Iris pigment epithelial cell (primary cell): ENCODE data around the gene SPR.
A peak's percentile ranks its signal among the peaks of the same experiment; 100 is the strongest.

Source experiments
- DNase-seq: peaks from one replicate; pipeline ENCODE4 v3.0.0-alpha.2; 2011; ENCODE audit warnings: low read depth

The SPR gene

DNA sequence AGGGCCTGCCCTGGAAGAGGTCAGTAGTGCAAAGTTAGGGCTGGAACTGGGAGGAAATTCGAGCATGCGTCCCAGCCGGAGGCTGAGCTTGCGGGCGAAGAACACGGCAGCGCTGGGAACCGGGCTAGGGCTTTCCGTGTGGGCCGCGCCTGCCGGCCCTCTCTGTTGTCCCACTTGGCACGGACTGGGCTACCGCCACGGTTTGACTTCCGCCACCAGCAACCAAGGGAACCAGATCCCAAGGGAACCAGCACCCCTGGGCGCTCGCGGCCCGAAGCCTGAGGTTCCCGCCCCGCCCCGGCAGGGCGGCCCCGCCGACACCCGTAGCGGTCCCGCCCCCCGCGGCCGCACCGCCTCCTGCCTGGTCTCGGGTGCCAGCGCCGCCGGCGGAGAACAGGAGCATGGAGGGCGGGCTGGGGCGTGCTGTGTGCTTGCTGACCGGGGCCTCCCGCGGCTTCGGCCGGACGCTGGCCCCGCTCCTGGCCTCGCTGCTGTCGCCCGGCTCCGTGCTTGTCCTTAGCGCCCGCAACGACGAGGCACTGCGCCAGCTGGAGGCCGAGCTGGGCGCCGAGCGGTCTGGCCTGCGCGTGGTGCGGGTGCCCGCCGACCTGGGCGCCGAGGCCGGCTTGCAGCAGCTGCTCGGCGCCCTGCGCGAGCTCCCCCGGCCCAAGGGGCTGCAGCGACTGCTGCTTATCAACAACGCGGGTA is at the start of gene SPR:
Gene SPR (plus strand): TSS at position 377 of the 708 bp plus-strand sequence. CDS start 25 bp downstream, at position 402.
- DNase-seq, result peak; percentile 65

DNA sequence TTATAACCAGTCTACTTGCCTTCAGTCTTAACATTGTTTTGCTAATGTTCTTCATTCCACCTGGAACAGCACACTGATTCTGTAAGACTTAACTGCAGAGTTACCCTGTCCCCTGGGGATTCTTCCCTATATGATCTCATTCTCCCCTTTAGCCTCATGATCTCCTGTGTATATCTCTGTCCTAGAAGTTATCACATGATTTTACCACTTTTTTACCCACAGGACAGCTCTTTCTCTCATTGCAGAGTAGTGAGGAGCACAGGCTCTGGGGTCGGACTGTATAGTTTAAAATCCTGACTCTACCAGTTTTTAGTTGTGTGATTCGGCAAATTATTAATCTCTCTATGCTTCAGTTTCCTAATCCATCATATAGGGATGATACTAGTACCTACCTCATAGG is 47.1 kb upstream of the SPR start:
- DNase-seq, result no peak

DNA sequence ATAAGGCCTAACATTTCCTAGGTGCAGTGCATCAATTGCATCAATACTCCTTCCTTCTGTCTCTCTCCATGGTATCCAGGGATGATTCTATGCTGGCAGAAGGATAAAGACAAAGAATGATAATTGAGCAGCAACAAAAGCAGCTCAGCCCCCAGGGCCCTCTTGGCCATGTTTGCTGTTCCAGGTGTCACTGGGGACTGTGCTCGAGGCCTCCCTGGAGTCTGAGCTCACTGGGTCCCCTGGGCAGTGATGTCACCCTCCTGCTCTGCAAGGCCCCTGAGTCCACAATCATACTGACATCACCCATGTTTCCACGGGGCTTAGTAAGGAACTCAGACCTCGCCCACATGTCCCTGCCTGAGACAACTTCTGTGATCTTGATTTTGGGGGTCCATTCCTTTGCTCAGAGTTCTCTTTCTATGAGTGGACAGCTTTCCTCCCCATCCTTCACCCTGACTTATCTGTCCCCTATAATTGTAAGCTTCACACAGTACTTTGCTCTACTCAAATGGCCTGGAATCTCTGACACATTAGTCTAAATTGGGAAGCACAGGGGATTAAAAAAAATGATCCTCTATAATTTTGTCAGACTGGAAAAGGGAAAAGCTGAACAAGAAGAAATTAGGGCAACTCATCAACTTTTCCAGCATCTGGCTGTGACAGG is 45.6 kb upstream of the SPR start:
- no peak for DNase-seq

DNA sequence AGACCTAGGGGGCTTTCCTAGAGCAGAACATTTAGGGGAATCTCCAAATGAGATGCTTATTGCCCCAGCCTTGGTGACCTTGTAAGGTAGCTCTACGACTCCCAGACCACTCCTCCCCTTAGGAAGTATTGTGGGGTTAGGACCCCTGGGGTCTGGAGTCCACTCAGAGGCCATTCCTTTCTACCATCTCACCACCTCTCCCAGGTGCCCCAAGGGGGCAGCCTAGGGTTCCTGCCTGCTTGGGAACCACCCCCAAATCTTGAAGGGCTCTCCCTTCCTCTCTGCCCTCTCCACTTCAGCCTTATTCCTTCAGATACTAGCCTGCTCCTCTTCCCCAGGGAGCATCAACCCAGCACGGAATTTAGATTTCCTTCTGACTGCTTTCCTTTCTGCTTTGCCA is 43.9 kb upstream of the SPR start:
- DNase-seq, result no peak

DNA sequence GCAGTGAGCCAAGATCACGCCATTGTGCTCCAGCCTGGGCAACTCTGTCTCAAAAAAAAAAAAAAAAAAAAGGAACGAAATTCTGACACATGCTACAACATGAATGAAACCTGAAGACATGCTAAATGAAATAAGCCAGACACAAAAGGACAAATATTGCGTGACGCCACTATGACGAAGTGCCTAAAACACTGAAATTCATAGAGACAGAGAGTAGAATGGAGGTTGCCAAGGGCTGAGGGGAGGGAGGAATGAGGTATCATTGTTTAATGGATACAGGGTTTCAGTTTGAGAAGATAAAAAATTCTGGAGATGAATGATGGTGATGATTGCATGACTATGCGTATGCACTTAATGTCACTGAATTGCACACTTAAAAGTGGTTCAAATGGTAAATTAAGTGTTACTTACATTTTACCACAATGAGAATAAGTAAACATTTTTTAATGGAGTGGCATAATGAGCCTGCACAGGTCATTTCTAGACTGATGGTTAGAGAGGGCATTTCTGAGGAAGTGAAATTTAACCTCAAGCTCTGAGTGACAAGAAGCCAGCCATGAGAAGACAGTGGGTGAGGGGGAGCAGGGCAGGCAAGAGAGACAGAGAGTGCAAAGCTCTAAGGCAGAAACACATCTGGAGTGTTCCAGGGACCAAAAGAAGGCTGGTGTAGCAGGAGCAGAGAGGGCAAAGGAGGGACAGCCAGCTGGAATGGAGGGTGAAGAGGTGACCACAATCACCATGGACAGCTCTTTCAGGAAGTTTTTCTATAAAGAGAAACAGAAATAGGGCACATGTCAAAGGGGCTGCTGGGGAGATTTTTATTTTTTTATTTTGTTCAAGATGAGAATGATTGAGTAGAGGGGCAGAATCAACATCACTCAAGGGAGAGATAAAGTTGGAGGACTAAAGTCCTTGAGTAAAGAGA is 40.8 kb upstream of the SPR start:
- no peak for DNase-seq

DNA sequence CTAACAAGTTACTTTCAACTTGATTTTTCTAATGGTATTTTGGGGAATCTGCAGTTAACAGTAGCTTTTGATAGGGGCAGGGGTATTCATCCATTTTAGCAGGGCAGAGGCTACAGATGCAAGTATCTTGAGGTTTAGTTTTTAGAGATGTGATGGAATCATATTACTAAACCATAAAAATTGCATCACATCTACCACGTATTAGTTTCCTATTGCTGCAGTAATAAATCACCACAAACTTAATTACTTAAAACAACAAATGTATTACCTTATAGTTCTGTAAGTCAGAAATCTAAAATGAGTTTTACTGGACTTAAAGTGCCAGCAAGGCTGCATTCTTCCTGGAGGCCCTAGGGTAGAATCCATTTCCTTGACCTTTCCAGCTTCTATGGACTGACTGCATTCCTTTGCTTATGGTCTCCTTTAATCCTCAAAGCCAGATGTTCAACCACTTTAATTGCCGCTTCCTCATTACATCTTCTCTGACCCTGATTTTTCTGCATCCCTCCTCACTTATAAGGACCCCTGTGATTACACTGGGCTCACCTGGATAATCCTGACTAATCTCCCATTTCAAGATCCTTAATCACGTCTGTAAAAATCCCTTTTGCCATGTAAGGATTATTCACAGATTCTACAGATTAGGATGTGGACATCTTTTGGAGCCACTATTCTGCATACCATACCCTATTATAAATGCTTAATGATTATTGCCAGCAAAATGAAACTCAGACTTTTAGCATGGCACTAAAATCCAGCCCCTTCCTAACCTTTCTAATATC is 39.5 kb upstream of the SPR start:
- DNase-seq, result no peak

DNA sequence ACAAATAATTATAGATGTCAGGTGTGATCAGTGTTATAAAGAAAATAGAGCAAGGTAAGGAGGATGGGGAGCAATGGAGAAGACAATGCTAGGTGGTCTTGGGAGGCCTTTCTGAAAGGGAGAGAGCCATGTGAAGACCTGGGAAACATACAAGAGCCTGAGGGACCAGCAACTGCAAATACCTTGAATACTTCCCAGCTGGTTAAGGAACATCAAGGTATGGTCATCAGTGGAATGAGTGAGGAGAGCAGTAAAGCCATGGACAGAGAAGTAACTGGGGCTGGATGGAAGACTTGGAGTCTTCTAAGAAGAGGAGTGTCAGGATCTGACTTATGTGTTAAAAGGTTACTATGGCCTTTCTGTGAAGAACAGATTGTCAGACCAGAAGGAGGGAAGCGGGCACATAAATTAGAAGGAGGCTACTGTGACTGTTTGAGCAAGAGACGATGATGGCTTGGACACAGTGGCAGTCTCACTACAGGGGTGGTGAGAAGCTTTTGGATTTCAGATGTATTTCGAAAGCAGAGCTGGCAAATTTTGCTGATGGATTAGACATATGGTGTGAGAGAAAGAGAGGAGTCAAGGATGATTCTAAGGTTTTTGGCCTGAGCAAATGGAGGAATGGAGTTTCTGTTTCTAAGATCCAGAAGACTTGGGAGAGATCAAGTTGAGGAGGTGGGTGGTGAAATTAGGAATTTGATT is 38.6 kb upstream of the SPR start:
- DNase-seq, result no peak

DNA sequence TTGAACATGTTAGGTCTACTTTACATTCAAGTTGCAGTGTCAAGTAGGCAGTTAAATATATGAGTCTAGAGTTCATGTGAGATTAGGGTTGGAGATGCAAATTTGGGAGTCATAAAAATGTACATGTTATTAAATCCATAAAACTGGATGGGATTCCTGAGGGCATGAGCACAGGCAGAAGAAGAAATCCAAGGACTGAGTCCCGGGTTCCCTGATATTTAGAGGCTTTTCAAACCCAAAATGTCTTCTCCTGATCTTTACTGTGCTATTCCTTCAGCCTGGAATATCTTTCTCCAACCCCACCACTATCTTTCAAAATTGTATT is 38.1 kb upstream of the SPR start:
- no peak for DNase-seq

DNA sequence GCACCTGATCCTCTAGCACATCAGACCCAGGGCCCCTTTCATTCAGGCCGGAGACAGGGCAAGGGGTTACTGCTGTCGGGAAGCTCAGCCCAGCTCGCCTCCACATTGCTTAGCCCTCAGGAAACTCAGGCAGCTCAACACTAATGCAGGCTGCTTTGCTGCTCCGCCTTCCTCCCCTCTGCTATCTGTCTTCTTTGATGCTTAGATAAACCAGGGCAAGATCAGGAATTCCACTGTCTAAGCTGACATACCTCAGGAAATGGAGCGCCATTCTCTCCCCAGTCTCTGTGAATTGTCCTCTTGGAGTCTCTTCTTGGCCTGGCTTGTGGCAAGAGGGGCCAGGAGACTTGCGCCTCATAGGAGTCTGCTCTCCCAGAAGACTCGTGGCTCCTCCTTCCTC is 35.9 kb upstream of the SPR start:
- DNase-seq, result peak; percentile 8

DNA sequence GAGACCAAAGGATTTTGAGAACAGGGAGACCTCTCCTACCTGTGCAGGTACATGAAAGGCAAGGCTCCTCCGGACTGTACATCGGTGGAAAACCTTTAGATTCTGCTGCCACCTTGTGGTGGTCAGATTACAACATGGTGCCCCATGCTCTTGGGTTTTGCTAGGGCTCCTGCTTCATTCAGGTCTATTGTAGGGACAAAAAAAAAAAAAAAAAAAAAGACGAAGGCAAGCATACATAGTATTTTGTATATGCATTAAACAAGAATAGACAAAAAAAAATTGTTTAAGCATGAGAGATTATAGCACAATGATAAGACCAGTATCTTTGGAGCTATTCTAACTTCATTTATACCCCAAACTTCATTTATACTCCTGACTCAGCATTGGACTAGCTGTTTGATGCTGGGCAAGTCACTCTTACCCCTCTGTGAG is 27.4 kb upstream of the SPR start:
- DNase-seq, result peak; percentile 58

DNA sequence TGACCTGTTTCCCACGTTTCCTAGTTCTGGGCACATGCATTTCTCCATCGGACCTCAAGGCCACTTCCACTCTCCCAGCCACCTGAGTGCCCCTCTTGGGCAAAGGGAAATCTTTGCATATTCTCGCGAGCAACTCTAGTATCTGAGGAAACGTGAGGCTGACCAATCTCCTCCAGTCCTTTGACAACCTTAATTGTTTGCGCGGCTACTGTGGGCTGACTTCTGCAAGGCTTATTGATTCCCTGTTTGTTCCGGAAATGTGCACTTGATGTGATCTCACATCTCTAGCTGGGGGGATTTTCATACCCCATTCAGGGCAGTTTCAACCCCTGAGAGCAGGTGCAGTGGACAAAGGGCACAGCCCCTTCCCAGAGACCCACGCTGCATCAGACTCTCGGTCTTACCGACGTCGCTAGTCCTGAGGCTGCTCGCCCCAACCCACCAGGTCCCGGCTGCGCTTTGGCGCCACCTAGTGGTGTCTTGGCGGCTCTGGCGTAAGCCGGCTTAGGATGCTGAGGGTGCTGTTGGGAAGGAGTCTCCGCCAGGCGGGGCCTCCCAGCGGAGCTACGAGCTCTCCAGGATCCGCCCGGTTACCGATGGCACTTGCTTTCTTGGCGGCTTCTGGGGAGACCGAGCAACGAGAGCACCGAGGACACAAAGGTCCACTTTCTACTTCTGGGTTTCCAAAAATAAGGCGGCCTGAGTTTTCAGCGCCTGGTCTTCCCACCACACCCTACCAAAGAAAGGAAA is 24.8 kb upstream of the SPR start:
- peak; percentile 87 for DNase-seq

DNA sequence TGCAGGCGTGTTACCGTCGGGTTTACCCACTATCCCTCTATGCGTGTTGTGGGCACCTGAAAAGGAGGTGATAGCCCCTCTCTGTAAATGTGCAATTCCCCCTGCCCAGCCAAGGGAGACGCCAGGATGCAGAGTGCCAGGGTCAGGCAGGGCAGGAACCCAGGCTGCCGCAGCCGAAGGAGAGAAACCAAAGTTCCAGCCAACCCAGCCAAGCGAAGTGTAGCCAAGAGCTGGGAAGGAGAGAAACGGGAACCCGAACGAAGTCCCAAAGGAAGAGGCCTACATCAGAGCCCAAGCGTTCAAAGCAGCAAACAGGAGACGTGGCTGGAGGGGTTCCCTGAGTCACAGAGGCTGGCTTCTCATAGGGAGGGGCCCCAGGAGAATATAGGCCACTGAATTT is 24.2 kb upstream of the SPR start:
- no peak for DNase-seq

DNA sequence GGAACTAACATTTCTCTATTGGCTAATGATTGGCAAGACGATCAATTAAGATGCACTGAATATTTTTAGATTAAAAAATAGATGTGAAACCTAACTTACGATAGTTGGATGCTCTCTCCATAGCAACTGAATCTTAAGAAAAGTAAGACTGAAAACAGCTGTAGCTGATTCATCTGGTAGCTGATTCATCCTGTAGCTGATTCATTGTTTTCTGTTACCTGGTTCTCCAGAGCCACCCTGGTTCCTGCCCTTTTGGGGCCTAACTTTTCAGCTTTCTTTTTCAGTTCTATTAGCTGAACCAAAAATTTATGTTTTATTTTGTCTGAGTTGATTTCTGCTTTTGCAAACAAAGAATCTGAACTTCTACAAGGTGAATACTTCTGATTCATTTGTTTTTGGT is 22.7 kb upstream of the SPR start:
- peak; percentile 80 for DNase-seq

DNA sequence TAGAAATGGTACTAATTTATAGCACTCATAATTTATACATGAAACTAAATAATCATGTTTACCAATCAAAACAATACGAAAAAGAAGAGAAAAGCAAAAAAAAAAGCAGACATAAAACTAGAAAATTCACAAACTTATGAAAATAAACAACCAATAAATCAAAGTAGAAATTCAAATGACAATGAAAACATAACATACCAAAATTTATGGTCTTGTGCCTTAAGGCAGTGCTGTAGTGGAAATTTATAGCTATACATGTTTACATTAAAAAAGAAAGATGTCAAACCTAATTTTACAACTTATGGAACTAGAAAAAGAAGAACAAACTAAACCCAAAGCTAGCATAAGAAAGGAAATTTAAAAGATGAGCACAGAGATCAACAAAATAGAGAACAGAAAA is 16.1 kb upstream of the SPR start:
- DNase-seq, result no peak

DNA sequence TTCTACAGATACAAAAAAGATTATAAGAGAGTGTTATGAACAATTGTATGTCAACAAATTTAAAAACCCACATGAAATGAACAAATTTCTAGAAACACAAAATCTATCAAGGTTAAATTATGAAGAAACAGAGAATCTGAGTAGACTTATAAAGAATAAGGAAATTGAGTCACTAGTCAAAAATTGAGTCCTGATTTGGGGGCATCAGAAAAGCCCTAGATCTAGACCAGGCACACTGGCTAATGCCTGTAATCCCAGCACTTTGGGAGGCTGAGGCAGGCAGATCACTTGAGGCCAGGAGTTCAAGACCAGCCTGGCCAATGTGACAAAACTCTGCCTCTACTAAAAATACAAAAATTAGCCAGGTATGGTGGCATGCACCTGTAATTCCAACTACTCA is 15.3 kb upstream of the SPR start:
- DNase-seq, result no peak

DNA sequence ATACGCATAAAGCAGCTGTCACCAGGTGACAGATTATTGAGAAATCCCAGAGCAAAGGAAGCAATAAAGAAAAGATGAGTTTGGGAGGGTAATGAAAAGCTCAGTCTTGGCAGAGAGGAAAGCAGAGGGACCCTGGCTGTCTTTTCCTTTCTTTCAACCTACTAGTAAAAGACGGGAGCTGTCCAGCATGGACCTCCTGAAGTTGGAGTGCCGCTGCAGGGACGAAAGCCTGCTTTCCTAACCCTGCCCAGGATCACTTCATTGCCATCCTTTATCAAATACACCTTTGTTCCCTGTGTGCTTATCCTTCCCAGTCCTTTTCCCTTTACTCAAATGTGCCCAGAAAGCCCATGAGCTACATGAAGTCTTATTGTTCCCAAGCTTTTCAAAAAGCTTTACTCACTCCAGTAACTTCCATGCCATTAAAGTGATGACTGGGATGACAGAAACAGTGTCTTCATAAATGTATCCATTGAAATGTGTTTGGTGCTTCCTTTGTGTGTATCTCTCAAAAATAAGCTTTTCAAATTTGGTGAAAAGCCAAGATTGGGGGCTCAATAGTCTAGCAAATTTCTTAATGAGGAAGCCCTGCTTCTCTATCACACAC is 3.7 kb upstream of the SPR start:
- DNase-seq, result peak; percentile 45

DNA sequence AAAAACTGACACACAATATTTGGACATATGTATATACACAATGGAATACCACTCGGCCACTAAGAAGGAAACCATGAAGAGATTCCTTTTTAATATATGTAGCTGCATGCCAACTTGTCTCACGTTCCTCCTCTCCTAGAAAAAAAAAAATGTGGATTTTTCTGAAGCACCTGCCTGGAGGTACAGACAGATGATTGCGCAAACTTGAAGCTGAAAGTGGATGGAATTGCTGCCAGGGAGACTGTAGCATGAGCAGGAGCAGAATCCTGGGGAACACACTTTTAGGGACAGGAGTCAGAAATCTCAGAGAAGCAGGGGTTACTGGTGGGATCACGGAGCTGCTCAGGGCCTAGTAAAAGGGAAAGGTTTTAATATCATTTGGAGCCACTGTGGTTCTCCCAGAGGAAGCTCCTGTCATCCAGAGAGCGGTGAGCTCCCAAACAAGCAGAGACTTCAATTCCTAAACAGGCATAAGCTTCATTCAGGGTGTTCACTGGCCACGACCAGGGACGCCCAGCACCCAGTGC is 640 bp upstream of the SPR start:
- no peak for DNase-seq

DNA sequence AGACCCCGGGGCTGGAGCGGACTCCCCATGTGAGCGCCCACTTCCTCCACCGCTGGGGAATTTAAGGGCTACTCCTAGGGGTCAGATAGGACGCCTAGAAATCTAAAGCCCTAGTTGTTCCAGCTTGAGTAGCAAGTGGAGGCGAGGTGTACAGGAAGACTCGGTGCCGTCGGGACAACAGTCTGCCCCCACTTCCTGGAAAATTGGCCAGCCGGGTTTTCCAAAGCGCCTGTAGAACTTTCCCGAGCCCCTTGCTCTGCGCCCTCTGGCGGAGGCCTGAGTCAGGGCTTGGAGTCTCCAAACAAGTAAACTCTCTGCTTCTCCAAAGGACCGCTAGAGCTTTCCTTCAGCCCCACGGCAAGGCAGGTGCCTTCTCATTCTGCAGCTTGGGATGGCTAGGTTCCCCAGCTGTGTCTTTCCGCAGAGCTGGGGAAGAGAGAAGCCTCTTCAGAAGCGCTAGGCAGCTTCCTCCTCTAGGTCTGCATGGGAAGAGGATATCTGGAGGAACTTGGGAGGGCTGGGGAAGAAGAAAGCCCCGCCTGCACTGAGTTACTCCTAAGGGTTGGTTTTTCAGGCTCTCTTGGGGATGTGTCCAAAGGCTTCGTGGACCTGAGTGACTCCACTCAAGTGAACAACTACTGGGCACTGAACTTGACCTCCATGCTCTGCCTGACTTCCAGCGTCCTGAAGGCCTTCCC is 681 bp downstream of the SPR start:
- DNase-seq, result peak; percentile 82

DNA sequence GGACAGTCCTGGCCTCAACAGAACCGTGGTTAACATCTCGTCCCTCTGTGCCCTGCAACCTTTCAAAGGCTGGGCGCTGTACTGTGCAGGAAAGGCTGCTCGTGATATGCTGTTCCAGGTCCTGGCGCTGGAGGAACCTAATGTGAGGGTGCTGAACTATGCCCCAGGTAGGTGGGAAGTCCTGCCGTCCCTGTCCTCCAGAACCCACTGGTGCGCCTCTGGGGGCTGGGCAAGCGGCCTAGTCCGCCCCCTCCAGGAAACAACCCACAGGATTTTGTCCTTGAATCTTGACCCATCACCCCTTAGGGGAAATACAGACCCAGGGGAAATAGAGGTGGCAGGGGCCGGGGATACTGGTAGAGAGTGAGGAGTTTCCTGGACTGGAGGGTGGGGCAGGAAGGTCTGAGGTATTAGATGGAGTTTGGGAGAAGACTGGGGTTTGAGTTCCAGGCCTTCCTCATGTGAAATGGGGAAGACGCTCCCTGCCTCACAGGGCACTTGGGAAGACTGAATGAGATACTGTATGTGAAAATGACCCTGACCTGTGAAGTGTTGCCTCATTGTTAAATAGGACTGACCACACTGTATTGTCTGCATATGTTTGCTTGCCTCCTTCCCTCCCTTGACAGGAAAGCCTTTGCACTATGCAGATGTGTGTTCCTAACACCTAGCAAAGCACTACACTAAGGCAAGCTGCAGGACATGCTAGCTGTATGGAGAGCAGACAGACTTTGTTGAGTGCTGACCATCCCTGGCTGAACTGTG is 1.4 kb downstream of the SPR start:
- DNase-seq, result no peak
